ENCODE results near the gene SBK2.

The SBK2 gene

DNA sequence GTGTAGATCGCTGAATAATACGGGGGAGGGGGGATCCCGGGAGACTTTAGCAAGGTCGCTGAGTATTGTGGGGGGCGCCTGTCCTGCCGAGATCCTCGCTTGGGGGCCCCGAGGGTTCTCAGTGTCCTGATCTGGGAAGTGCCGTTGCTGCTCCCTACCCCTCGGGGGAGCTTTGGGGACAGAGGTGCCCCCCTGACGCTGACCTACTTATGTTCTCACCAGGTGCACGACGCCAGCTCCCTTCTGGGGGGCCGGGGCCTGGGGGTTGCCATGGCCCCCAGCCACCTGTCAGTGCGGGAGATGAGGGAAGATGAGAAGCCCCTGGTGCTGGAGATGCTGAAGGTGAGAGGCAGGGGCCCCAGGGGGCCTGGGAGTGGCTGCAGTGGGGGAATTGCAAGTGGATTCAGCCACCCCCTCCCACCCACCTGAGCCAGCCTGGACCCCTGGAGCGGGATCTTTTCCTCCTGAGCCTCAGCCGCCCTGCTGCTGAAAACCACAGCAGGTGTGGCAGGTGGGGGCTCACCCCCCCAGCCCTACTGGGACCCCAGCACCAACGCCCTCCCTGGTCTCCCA is 51.4 kb downstream of the SBK2 start:
- peak; percentile 84 for DNase-seq

DNA sequence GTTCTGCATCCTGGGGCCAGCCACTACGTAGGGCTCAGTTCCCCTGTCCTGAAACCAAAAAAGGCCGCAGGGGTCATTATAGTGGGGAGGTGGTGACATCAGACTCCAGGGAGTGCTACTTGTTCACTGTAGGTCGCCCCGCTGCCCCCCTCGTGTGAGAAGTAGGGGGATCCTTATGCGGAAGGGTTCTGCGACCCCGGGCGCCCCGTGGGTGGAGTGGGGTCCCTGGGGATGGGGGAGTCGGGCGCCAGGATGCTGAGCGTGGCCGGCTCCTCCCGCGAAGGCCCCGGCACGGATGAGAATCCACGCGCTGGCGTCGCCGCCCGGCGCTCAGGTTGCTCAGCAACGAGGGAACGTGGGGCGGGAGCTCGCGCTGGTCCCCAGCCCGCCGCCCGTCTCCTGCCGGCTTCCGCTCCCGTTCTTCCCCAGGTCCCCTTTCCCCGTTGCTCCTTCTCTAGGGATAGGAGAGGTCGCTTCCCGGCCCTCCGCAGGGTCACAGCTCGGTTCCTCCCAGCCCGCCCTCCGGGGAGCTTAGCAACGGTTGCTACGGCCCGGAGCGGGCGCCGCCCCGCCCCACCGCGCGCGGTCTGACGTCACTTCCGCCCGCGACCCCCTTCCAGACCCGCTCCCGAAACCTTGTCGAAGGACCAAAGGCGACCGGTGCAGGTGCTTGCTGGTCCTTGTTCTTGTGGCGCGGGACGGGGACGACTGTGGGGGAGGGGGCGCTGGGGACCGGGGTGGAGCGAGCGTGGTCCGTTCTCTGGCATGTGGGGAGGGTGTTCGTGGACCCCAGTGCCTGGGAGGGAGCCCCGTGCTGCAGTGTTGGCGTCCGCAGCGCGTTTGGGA is 52.1 kb downstream of the SBK2 start, which contains the start of gene NAT14:
Gene NAT14 (plus strand): TSS at position 596 of the 846 bp plus-strand sequence. CDS start 521 bp downstream, outside the sequence.
- peak; percentile 82 for DNase-seq

- DNase-seq = no peak
These were observed 53.0 kb downstream of the SBK2 start for GRCh38 chr19:55483706-55484592.

- DNase-seq = no peak
These were observed 53.8 kb downstream of the SBK2 start for GRCh38 chr19:55482967-55483705.

GRCh38 chr19:55482156-55482961 is 54.6 kb downstream of the SBK2 start:
- DNase-seq = no peak

DNA sequence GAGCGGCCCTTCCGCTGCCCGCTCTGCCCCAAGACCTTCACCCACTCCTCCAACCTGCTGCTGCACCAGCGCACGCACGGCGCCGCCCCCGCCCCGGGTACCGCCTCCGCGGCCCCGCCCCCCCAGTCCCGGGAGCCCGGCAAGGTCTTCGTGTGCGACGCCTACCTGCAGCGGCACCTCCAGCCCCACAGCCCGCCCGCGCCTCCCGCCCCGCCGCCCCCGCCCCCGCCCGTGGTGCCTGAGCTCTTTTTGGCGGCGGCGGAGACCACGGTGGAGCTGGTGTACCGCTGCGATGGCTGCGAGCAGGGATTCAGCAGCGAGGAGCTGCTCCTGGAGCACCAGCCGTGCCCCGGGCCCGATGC is 55.2 kb downstream of the SBK2 start:
- no peak for DNase-seq

DNA sequence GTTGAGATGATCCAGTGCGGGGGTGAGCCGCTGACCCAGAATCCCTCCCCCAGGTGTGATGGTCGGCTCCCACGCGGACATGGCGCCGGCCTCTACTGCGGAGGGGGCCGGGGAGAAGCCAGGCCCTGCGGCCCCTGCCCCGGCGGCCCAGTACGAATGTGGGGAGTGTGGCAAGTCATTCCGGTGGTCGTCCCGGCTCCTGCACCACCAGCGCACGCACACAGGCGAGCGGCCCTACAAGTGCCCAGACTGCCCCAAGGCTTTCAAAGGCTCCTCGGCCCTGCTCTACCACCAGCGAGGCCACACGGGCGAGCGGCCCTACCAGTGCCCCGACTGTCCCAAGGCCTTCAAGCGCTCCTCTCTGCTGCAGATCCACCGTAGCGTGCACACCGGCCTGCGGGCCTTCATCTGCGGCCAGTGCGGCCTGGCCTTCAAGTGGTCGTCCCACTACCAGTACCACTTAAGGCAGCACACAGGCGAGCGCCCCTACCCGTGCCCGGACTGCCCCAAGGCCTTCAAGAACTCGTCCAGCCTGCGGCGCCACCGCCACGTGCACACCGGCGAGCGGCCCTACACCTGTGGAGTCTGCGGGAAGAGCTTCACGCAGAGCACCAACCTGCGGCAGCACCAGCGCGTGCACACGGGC is 55.7 kb downstream of the SBK2 start:
- DNase-seq = no peak

- no peak for DNase-seq
These were observed 57.3 kb downstream of the SBK2 start for GRCh38 chr19:55479451-55480230.

- no peak for DNase-seq
These were observed 57.9 kb downstream of the SBK2 start for GRCh38 chr19:55479045-55479444.
